HG03060 (cell line): ENCODE measurements around the gene MRPL34.
A peak's percentile ranks its signal among the peaks of the same experiment; 100 is the strongest.
"Not testable (repeated sequence)": the region's sequence is repeated elsewhere in the genome, so short reads cannot be mapped to it uniquely, and the experiment has no call there.

ENCODE experiments used
- ATAC-seq: cut with Tn5 transposase; IDR thresholded peaks from one replicate; pipeline ENCODE4 v1.9.1; 2021; ENCODE audit warnings: low read depth, moderate number of reproducible peaks; ENCODE audit not compliant: unreplicated experiment

Gene MRPL34

GRCh38 chr19:17305517-17306284 is at the start of gene MRPL34:
Gene MRPL34, plus strand, starts transcription at chr19:17305872. Its CDS starts 21 bp downstream, at chr19:17305893.
- peak; percentile 83 for ATAC-seq

- no peak for ATAC-seq
These were observed 49.5 kb upstream of the MRPL34 start for GRCh38 chr19:17256130-17256529.

DNA sequence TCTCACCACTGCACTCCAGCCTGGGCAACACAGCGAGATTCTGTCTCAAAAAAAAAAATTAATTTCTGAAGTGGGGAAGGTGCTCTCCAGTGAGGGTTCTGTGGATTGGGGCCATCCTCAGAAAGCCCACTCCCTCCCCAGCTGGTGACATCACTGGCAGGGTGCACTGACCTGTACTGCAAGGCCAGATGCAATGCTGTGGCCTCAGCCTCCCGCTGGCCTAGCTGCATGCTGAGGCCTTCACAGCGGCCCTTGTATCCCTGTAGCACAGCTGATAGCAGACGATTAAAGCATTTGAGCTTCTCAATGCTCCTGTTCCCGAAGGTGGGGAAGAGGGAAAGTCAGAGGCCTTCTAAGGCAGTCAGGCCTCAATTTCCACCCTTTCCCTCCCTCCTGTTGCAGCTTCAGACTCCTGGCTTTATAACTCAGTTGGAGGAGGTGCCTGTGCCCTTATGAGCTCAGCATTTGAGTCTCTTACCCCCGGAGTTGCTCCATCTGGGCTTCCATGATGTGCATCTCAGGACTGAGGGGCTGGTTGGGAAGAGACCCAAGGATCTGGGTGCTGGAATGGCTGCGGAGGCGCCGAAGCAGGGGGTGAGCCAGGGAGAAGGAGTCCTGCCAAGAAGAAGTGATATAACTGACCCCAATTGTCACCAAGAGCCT is 46.4 kb upstream of the MRPL34 start:
- ATAC-seq: no peak

GRCh38 chr19:17259934-17260333 is 45.7 kb upstream of the MRPL34 start:
- no peak for ATAC-seq

GRCh38 chr19:17260842-17261325 is 44.8 kb upstream of the MRPL34 start:
- no peak for ATAC-seq

DNA sequence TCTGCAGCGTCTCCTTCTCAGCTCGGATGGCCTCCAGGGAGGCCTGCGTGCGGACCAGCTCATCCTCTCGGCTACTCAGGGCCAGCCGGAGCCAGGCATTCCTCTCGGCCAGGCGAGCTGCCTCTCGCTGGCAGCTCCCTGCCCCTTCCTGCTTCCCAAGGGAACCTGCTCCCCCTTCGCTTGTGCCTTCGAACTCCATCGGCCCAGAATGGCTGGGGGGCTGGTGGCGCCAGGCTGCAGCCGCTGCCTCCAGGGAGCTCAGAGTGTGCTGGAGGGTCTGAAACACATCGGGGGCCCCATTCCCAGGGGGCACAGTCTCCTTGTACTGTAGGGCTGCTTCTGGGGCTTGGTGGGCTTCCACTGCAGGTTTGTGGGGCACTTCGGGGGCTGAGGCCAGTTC is 43.1 kb upstream of the MRPL34 start:
- no peak for ATAC-seq

DNA sequence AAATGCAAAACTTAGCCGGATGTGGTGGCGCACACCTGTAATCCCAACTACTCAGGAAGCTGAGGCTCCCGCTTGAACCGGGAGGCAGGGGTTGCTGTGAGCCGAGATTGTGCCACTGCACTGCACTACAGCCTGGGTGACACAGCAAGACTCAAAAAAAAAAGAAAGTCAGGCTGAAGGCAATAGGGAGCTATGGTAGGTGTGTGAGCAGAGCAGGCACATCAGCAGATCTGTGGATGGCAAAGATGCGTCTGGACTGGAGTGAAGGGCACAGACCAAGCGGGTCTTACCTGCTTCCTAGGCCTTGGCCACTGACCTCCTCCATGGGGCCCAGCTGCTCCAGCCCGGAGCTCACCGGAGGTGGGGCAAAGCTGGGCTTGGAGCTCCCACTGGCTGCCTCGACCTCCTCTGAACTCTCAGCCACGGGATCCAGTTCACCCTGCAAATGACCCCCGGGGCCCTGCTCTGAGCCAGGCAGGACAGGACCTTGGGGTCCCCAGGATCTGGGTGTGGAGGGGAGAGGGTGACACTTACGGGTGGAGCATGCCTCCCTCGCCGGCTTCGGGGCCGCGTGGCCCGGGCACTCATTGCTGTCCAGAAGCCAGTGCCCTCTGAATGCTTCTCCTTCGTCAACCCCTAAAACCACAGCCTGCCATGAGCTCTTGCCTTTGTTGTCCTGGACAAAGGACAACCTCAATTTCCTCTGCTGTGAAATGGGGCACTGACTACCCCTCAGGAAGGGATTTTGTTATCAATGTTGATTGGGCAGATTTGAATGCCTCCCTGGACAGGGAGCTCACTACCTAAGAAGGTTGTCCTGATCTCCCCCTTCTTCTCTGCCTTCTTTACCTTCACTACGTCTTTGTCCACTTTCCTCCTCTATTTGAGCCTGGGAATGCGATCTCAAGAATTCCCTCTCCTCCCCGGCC is 41.7 kb upstream of the MRPL34 start:
- ATAC-seq: no peak

DNA sequence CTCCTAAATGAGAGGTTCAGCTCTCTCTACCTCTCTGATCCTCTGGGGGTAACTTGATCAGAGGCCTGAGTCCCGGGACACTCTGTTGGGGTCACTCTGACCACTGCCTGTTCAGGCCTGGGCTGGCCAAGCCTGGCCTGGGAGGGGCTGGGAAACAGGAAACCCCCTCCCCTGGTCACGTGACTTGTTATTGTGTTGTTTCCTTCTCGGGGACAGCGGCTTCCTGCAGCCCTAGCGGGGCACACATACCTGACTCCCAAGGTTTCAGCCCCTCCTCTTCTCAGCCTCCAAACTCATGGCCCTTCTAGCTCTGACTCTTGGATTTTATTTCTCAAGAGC is 41.1 kb upstream of the MRPL34 start, which contains the start of gene USHBP1:
Gene USHBP1 (minus strand): TSS at position 105 of the 339 bp plus-strand sequence. CDS start 446 bp downstream, outside the sequence.
- ATAC-seq: no peak

DNA sequence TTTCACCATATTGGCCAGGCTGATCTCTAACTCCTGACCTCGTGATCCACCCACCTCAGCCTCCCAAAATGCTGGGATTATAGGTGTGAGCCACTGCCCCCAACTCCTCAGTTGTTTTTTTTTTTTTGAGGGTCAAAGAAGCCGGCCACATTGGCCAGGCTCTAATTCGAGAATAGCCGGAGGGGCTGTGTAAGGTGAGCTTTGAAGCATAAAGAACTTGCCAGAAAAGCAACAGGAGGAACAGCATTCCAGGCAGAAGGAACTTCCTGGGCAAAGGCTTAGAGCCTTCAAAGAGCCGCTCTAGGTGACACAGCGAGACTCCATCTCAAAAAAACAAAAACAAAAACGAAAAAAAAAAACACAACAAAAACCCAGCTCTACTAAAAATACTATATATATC is 39.6 kb upstream of the MRPL34 start:
- no peak for ATAC-seq

- ATAC-seq: no peak
These were observed 39.1 kb upstream of the MRPL34 start for GRCh38 chr19:17266589-17266974.

DNA sequence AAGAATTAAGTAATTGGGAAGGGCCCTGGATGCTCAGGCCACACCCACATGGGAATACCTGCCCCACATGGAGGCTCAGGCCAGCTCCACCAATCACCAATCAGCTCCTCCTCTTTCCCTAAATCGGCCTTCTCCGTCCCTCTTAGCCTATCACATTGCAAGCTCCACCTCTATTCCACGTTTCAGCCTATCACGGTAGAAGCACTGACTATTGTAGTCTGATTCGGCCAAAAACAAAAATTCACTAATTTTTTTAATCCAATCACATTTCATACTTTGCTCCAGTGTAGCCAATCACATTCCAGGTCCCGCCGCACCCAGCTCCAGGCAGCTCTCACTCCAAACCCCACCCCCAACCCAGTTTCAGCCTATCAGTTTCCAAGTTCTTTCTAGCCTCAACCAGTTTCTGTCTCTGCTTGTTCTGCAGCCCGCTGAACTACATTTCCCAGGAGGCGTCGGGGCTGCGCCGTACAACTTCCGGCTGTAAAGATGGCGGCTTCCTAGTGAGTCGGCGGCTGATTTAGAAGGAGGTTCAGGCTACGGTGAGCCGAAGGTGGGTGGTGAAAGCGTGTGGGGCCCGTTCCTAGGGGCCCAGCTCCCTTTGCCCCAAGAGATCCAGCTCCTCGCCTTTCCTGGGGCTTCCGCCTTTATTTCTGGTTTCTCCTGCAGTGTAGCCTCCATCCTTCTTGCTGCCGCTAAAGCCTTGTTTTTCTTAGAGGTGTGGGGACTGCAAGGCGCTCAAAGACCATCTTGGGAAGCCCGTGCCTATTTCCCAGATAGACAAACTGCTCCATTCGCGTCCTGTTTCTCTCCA is 38.5 kb upstream of the MRPL34 start, which contains the start of gene BABAM1:
Gene BABAM1 (plus strand): TSS at position 469 of the 814 bp plus-strand sequence. CDS start 1,364 bp downstream, outside the sequence.
- ATAC-seq: peak; percentile 89

DNA sequence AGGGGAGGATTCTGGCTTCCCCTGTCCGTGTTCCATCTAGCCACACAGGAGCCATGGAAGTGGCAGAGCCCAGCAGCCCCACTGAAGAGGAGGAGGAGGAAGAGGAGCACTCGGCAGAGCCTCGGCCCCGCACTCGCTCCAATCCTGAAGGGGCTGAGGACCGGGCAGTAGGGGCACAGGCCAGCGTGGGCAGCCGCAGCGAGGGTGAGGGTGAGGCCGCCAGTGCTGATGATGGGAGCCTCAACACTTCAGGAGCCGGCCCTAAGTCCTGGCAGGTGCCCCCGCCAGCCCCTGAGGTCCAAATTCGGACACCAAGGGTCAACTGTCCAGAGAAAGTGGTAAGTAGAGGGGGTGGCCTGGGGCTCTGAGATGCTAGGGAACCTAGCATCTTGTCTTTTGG is 36.9 kb upstream of the MRPL34 start:
- ATAC-seq: no peak

DNA sequence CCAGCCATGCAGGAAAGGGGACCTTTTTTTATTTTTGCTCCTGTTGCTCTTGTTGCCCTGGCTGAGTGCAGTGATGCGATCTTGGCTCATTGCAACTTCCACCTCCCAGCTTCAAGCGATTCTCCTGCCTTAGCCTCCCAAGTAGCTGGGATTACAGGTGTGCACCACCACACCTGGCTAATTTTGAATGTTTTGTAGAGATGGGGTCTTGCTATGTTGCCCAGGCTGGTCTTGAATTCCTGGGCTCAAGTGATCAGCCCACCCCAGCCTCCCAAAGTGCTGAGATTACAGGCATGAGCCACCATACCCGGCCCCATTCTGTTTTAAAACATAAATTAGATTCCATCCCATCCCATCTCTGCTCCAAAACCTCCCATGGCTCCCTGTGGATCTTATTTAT is 30.8 kb upstream of the MRPL34 start:
- not testable (repeated sequence) for ATAC-seq

- no peak for ATAC-seq
These were observed 30.1 kb upstream of the MRPL34 start for GRCh38 chr19:17275441-17276175.

DNA sequence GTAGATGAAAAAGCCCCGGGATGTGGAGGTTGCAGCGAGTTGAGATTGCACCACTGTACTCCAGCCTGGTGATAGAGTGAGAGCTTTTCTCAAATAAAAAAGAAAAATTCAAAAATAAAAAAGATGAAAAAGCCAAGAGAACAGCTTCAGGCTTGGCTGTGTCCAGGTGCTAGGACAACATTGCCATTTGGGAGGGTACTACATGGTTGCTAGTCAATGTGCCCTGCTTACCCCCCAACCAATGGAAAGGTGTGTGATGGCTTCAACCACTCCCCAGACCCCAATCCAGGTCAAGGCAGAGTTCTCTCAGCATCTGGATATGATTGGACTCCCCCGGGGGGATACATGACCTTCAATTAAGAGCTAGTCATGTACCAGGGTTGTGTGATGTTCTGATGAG is 26.2 kb upstream of the MRPL34 start:
- no peak for ATAC-seq

GRCh38 chr19:17281391-17282304 is 24.0 kb upstream of the MRPL34 start, which contains the start of gene ANKLE1:
Gene ANKLE1, plus strand, starts transcription at chr19:17281901. Its CDS starts 20 bp downstream, at chr19:17281921.
- ATAC-seq: no peak

DNA sequence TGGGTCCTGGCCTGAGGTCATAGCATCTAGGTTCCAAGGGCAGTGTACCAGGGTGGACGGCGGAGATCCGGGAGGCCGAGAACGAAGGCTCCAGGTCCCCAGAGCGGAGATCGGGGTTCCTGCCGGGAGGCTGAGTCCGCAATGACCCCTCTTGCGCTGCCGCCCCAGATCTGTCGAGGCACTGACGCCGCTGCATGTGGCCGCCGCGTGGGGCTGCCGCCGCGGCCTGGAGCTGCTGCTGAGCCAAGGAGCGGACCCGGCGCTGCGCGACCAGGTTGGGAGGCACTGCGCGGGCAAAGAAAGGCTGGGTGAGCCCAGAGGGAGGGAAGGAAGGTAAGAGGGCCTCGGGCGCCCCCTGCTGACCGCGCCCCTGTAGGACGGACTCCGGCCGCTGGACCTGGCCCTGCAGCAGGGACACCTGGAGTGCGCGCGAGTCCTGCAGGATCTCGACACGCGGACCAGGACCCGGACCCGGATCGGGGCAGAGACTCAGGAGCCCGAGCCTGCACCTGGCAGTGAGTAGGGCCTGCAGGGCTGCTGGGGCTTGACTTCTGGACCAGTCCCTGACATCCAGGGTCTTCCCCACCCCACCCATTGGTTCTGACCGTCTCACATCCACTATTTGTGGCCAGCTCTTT is 23.1 kb upstream of the MRPL34 start:
- no peak for ATAC-seq
